ENCODE data around the gene HADHB.
A peak's percentile ranks its signal among the peaks of the same experiment; 100 is the strongest.

The HADHB gene

DNA sequence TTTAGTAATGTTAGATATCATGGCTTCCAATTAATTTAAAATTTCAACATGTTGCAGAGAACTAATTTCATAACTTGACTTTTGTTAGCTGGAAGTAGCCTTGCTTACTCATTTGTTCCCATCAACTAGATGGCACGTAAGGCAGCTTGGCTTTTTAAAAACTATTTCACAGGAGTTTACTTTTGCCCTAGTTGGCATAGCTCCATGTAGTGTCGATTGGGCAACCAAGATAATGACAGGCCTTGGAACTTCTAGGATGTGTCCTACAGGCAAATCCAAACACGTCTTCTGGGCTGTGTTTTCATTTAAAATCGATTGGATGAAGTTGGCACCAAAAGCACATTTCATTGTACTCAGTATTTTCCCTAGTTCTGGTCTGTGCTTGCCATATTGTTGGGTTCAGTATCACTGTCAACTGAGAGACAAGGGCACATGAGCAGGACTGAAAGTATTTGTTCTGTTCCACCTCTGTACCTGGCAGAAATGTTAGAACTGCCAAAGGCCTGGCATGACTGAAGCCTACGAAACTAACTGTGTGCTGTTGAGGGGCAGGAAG lies 29.4 kb downstream of the HADHB start:
- TF ChIP-seq EGR1 (IDR thresholded peaks at IDR 0.05) (no peak), NFIC (IDR thresholded peaks at IDR 0.05) (peak; percentile 89), TEAD4 (IDR thresholded peaks at IDR 0.05) (peak; percentile 19; the same call in 1 of the 2 replicates), CEBPB (IDR thresholded peaks at IDR 0.05) (peak; percentile 98), FOXM1 (IDR thresholded peaks at IDR 0.05; ENCODE audit: borderline replicate concordance, low read depth) (peak; percentile 59; the same call in 1 of the 2 replicates)
- TF ChIP-seq, protein P1, sequence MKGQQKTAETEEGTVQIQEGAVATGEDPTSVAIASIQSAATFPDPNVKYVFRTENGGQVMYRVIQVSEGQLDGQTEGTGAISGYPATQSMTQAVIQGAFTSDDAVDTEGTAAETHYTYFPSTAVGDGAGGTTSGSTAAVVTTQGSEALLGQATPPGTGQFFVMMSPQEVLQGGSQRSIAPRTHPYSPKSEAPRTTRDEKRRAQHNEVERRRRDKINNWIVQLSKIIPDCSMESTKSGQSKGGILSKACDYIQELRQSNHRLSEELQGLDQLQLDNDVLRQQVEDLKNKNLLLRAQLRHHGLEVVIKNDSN (IDR thresholded peaks at IDR 0.05), result no peak

DNA sequence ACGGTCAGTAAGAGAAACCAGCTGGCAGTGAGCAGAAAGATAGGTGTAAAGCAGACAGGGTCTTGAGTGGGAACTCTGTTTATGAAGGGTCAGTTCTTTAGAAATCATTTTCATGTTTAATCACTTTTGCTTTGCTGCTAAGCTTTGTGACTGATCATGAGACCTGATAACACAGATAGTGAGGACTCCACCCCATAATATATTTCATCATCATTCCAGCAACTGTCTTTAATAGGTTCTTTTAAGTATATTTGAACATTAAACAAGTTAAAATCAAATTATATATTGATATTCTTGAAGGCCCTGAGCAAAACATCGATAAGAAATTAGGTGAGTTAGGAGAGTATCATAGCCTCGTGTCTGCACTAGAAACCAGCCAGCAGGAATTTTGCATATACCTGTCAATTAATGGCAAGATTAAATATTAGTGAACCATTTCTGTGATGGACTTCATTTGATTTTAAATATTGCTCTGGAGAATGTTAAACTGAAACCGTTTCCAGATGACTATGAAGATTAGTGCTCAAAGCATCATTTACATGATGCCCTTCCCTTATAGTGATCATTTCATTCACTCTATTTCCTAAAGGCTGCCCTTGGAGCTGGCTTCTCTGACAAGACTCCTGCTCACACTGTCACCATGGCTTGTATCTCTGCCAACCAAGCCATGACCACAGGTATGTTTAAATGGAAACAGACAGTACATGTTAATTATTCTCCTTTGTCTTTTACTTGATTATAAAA lies 31.9 kb downstream of the HADHB start:
- no peak for TF ChIP-seq NFIC (IDR thresholded peaks at IDR 0.05)
- TF ChIP-seq, protein P1 (IDR thresholded peaks at IDR 0.05), result no peak
- no peak for TF ChIP-seq EP300 (IDR thresholded peaks at IDR 0.05; ENCODE audit: borderline replicate concordance)
- TF ChIP-seq, protein P2, sequence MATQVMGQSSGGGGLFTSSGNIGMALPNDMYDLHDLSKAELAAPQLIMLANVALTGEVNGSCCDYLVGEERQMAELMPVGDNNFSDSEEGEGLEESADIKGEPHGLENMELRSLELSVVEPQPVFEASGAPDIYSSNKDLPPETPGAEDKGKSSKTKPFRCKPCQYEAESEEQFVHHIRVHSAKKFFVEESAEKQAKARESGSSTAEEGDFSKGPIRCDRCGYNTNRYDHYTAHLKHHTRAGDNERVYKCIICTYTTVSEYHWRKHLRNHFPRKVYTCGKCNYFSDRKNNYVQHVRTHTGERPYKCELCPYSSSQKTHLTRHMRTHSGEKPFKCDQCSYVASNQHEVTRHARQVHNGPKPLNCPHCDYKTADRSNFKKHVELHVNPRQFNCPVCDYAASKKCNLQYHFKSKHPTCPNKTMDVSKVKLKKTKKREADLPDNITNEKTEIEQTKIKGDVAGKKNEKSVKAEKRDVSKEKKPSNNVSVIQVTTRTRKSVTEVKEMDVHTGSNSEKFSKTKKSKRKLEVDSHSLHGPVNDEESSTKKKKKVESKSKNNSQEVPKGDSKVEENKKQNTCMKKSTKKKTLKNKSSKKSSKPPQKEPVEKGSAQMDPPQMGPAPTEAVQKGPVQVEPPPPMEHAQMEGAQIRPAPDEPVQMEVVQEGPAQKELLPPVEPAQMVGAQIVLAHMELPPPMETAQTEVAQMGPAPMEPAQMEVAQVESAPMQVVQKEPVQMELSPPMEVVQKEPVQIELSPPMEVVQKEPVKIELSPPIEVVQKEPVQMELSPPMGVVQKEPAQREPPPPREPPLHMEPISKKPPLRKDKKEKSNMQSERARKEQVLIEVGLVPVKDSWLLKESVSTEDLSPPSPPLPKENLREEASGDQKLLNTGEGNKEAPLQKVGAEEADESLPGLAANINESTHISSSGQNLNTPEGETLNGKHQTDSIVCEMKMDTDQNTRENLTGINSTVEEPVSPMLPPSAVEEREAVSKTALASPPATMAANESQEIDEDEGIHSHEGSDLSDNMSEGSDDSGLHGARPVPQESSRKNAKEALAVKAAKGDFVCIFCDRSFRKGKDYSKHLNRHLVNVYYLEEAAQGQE (IDR thresholded peaks at IDR 0.05; ENCODE audit: low read depth), result no peak
- TF ChIP-seq, protein P3, sequence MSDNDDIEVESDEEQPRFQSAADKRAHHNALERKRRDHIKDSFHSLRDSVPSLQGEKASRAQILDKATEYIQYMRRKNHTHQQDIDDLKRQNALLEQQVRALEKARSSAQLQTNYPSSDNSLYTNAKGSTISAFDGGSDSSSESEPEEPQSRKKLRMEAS (IDR thresholded peaks at IDR 0.05), result no peak
- no peak for TF ChIP-seq FOXM1 (IDR thresholded peaks at IDR 0.05; ENCODE audit: borderline replicate concordance, low read depth)
- TF ChIP-seq RAD21 (IDR thresholded peaks at IDR 0.05; ENCODE audit: low read depth), result no peak
- no peak for TF ChIP-seq CEBPB (IDR thresholded peaks at IDR 0.05)
- no peak for TF ChIP-seq TEAD4 (IDR thresholded peaks at IDR 0.05)
- TF ChIP-seq TCF12 (IDR thresholded peaks at IDR 0.05; ENCODE audit: low read depth), result no peak
- no peak for TF ChIP-seq YY1 (IDR thresholded peaks at IDR 0.05; ENCODE audit: low read depth)
- TF ChIP-seq CREB1 (IDR thresholded peaks at IDR 0.05; ENCODE audit: low read depth), result no peak
- no peak for TF ChIP-seq ZBTB7A (IDR thresholded peaks at IDR 0.05; ENCODE audit: low read depth)
- TF ChIP-seq EGR1 (IDR thresholded peaks at IDR 0.05), result no peak
- TF ChIP-seq TAF1 (IDR thresholded peaks at IDR 0.05; ENCODE audit: low read depth), result no peak

- TF ChIP-seq TCF12 (IDR thresholded peaks at IDR 0.05; ENCODE audit: low read depth), result no peak
- no peak for TF ChIP-seq RAD21 (IDR thresholded peaks at IDR 0.05; ENCODE audit: low read depth)
- TF ChIP-seq FOXM1 (IDR thresholded peaks at IDR 0.05; ENCODE audit: borderline replicate concordance, low read depth), result no peak
- TF ChIP-seq, protein P2 (IDR thresholded peaks at IDR 0.05; ENCODE audit: low read depth), result no peak
- no peak for TF ChIP-seq CEBPB (IDR thresholded peaks at IDR 0.05)
- no peak for TF ChIP-seq ZBTB7A (IDR thresholded peaks at IDR 0.05; ENCODE audit: low read depth)
- TF ChIP-seq TEAD4 (IDR thresholded peaks at IDR 0.05), result no peak
- no peak for TF ChIP-seq NFIC (IDR thresholded peaks at IDR 0.05)
Observed at GRCh38 chr2:26279886-26280285, 35.1 kb downstream of the HADHB start.

- TF ChIP-seq TCF12 (IDR thresholded peaks at IDR 0.05; ENCODE audit: low read depth), result no peak
- no peak for TF ChIP-seq FOXM1 (IDR thresholded peaks at IDR 0.05; ENCODE audit: borderline replicate concordance, low read depth)
- TF ChIP-seq CEBPB (IDR thresholded peaks at IDR 0.05), result no peak
- no peak for TF ChIP-seq YY1 (IDR thresholded peaks at IDR 0.05; ENCODE audit: low read depth)
- no peak for TF ChIP-seq EP300 (IDR thresholded peaks at IDR 0.05; ENCODE audit: borderline replicate concordance)
- TF ChIP-seq, protein P3 (IDR thresholded peaks at IDR 0.05), result no peak
- TF ChIP-seq, protein P1 (IDR thresholded peaks at IDR 0.05), result no peak
- no peak for TF ChIP-seq RAD21 (IDR thresholded peaks at IDR 0.05; ENCODE audit: low read depth)
- TF ChIP-seq NFIC (IDR thresholded peaks at IDR 0.05), result no peak
- TF ChIP-seq, protein P2 (IDR thresholded peaks at IDR 0.05; ENCODE audit: low read depth), result no peak
- TF ChIP-seq CREB1 (IDR thresholded peaks at IDR 0.05; ENCODE audit: low read depth), result no peak
- no peak for TF ChIP-seq TEAD4 (IDR thresholded peaks at IDR 0.05)
- no peak for TF ChIP-seq TAF1 (IDR thresholded peaks at IDR 0.05; ENCODE audit: low read depth)
- TF ChIP-seq ZBTB7A (IDR thresholded peaks at IDR 0.05; ENCODE audit: low read depth), result no peak
- TF ChIP-seq EGR1 (IDR thresholded peaks at IDR 0.05), result no peak
Observed at GRCh38 chr2:26281226-26281625, 36.5 kb downstream of the HADHB start.
